GM18505 (cell line): Measurements from ENCODE around the gene DLG2.

Experiments used
- ATAC-seq: cut with Tn5 transposase; IDR thresholded peaks from one replicate; pipeline ENCODE4 v1.9.1; 2021; ENCODE audit not compliant: unreplicated experiment
- POLR2A ChIP-seq: IDR thresholded peaks from 4 replicates; pipeline ENCODE4 v1.6.1; 2011; ENCODE audit warnings: borderline replicate concordance; ENCODE audit not compliant: insufficient read depth, insufficient read length; ENCODE audit errors: extremely low read depth

The DLG2 gene

GRCh38 chr11:85195934-85196333 is 431.2 kb downstream of the DLG2 start:
- no peak for ATAC-seq
- TF ChIP-seq POLR2A: no peak

GRCh38 chr11:85187992-85188391 is 439.2 kb downstream of the DLG2 start:
- TF ChIP-seq POLR2A: no peak
- no peak for ATAC-seq

- ATAC-seq: no peak
- no peak for TF ChIP-seq POLR2A
Observed at GRCh38 chr11:85184721-85185120, 442.4 kb downstream of the DLG2 start.

GRCh38 chr11:85182441-85183387 is 444.4 kb downstream of the DLG2 start:
- peak; percentile 86 for ATAC-seq
- TF ChIP-seq POLR2A: no peak

- no peak for TF ChIP-seq POLR2A
- no peak for ATAC-seq
Observed at GRCh38 chr11:85180528-85180927, 446.6 kb downstream of the DLG2 start.

- ATAC-seq: no peak
- no peak for TF ChIP-seq POLR2A
Observed at GRCh38 chr11:85171648-85172257, 455.4 kb downstream of the DLG2 start.

GRCh38 chr11:85170184-85170583 is 457.0 kb downstream of the DLG2 start:
- TF ChIP-seq POLR2A: no peak

GRCh38 chr11:85167471-85167870 is 459.7 kb downstream of the DLG2 start:
- TF ChIP-seq POLR2A: no peak
- ATAC-seq: no peak

More at GRCh38 chr11:85170184-85170583, 457.0 kb downstream of the DLG2 start:
- ATAC-seq: no peak

GRCh38 chr11:85167038-85167437 is 460.1 kb downstream of the DLG2 start:
- no peak for ATAC-seq

GRCh38 chr11:85165819-85166218 is 461.3 kb downstream of the DLG2 start:
- TF ChIP-seq POLR2A: no peak

More at GRCh38 chr11:85167038-85167437, 460.1 kb downstream of the DLG2 start:
- TF ChIP-seq POLR2A: no peak

GRCh38 chr11:85164743-85165142 is 462.4 kb downstream of the DLG2 start:
- no peak for TF ChIP-seq POLR2A
- no peak for ATAC-seq

More at GRCh38 chr11:85165819-85166218, 461.3 kb downstream of the DLG2 start:
- ATAC-seq: peak; percentile 53

GRCh38 chr11:85154294-85154693 is 472.9 kb downstream of the DLG2 start:
- no peak for TF ChIP-seq POLR2A
- ATAC-seq: no peak

- TF ChIP-seq POLR2A: no peak
- ATAC-seq: no peak
Observed at GRCh38 chr11:85137597-85137996, 489.5 kb downstream of the DLG2 start.

GRCh38 chr11:85133636-85134035 is 493.5 kb downstream of the DLG2 start:
- TF ChIP-seq POLR2A: no peak
- ATAC-seq: no peak

- no peak for ATAC-seq
- no peak for TF ChIP-seq POLR2A
Observed at GRCh38 chr11:85132851-85133585, 494.1 kb downstream of the DLG2 start.
